Stimulated activated CD4-positive, alpha-beta T cell treated with anti-CD3 and anti-CD28 coated beads, Interleukin-4, amount 100 ng/mL, for 24 hours (primary cell): ENCODE data around the gene NLRP1.
"Not testable (repeated sequence)": the region's sequence is repeated elsewhere in the genome, so short reads cannot be mapped to it uniquely, and the experiment has no call there.

Source experiments
- DNase-seq: peaks from one replicate; pipeline ENCODE4 v3.0.0-alpha.2; 2020

Gene NLRP1

GRCh38 chr17:5585836-5586521 is 1.7 kb upstream of the NLRP1 start:
- DNase-seq = peak; percentile 16

GRCh38 chr17:5585287-5585794 is 1.0 kb upstream of the NLRP1 start:
- no peak for DNase-seq

- DNase-seq = peak; percentile 12
Observed at GRCh38 chr17:5583426-5584382, 605 bp downstream of the NLRP1 start.

- no peak for DNase-seq
Observed at GRCh38 chr17:5582209-5583185, 1.8 kb downstream of the NLRP1 start.

GRCh38 chr17:5581655-5582054 is 2.7 kb downstream of the NLRP1 start:
- DNase-seq = no peak

GRCh38 chr17:5580969-5581368 is 3.3 kb downstream of the NLRP1 start:
- no peak for DNase-seq

GRCh38 chr17:5580367-5580766 is 3.9 kb downstream of the NLRP1 start:
- no peak for DNase-seq

- DNase-seq = not testable (repeated sequence)
Observed at GRCh38 chr17:5578768-5579167, 5.5 kb downstream of the NLRP1 start.

GRCh38 chr17:5573017-5573416 is 11.3 kb downstream of the NLRP1 start:
- DNase-seq = not testable (repeated sequence)

GRCh38 chr17:5571281-5571680 is 13.0 kb downstream of the NLRP1 start:
- no peak for DNase-seq

GRCh38 chr17:5565808-5566207 is 18.5 kb downstream of the NLRP1 start:
- no peak for DNase-seq

- DNase-seq = no peak
Observed at GRCh38 chr17:5563456-5563855, 20.9 kb downstream of the NLRP1 start.

- no peak for DNase-seq
Observed at GRCh38 chr17:5562661-5563360, 21.5 kb downstream of the NLRP1 start.

- no peak for DNase-seq
Observed at GRCh38 chr17:5561736-5562571, 22.4 kb downstream of the NLRP1 start.

GRCh38 chr17:5560361-5560988 is 23.8 kb downstream of the NLRP1 start:
- no peak for DNase-seq

- DNase-seq = no peak
Observed at GRCh38 chr17:5558815-5559785, 25.2 kb downstream of the NLRP1 start.

- no peak for DNase-seq
Observed at GRCh38 chr17:5557990-5558389, 26.3 kb downstream of the NLRP1 start.

GRCh38 chr17:5557485-5557884 is 26.8 kb downstream of the NLRP1 start:
- DNase-seq = no peak

- no peak for DNase-seq
Observed at GRCh38 chr17:5555254-5555653, 29.1 kb downstream of the NLRP1 start.
